ENCODE data around the gene ABHD15. TPM values are rescaled to one million over a fixed set of nuclear protein-coding genes. Genes with fewer than 3 reads are reported as not detected.

The ABHD15 gene
- polyA plus RNA-seq, 3 donors = 3.1 to 4.6 (median 3.6) TPM

GRCh38 chr17:29557739-29558116 is 9.1 kb downstream of the ABHD15 start:
- intact Hi-C loops (cut with micrococcal nuclease) = no loop called here
- Mint-ChIP-seq H3K27me3 (ENCODE audit: low read depth in 3 of 3) (no peaks in the 10 kb centered on the region), H3K9me3 (no peaks in the 10 kb centered on the region), H3K36me3 (peaks cover 8% of the 10 kb centered on the region in 2 donors), H3K4me1 (peaks cover 38% of the 10 kb centered on the region), H3K4me3 (no peak overlapping the region), H3K27ac (no peak overlapping the region)
- no peaks in the 10 kb centered on the region for H3K27me3 ChIP-seq (ENCODE audit: control insufficient read depth in 2 of 2, insufficient read depth in 2 of 2, low read length in 2 of 2)
- peaks cover 8% of the 10 kb centered on the region for H3K79me2 ChIP-seq (ENCODE audit: insufficient read depth, low read length)
- no peak overlapping the region for H3K9ac ChIP-seq (ENCODE audit: insufficient read depth, low read length, poor library complexity, severe bottlenecking)
- no peak for DNase-seq
- H3K36me3 ChIP-seq (replicated peaks in 1 of 2; ENCODE audit: control insufficient read depth in 1 of 2, insufficient read depth in 2 of 2, low read length in 2 of 2) = no peaks in the 10 kb centered on the region
- no peaks in the 10 kb centered on the region for H4K20me1 ChIP-seq (ENCODE audit: insufficient read depth, low read length)
- no peaks in the 10 kb centered on the region for H3K9me3 ChIP-seq (replicated peaks in 1 of 2; ENCODE audit: control insufficient read depth in 1 of 2, insufficient read depth in 1 of 2, low read length in 2 of 2)
- H3K4me1 ChIP-seq (ENCODE audit: control insufficient read depth in 1 of 2, insufficient read depth in 2 of 2, low read length in 2 of 2) = peaks cover 32 to 35% of the 10 kb centered on the region in 2 donors
- H3K4me3 ChIP-seq (replicated peaks in 1 of 3; ENCODE audit: low read depth in 2 of 3, low read length in 3 of 3) = no peak overlapping the region
- no peak overlapping the region for H3K4me2 ChIP-seq (replicated peaks; ENCODE audit: extremely low read depth, low read length, poor library complexity, severe bottlenecking)
- no peak overlapping the region for H3K27ac ChIP-seq (ENCODE audit: low read depth in 1 of 2, low read length in 2 of 2)
- H2AFZ ChIP-seq (ENCODE audit: insufficient read depth, low read depth, low read length, poor library complexity, severe bottlenecking) = no peak overlapping the region
- no peak for TF ChIP-seq CTCF (IDR thresholded peaks at IDR 0.05)

- no peaks in the 10 kb centered on the region for H3K9me3 Mint-ChIP-seq
- H3K9me3 ChIP-seq (replicated peaks in 1 of 2; ENCODE audit: control insufficient read depth in 1 of 2, insufficient read depth in 1 of 2, low read length in 2 of 2) = no peaks in the 10 kb centered on the region
- no peak for TF ChIP-seq CTCF (IDR thresholded peaks at IDR 0.05)
- no peak overlapping the region for H3K9ac ChIP-seq (ENCODE audit: insufficient read depth, low read length, poor library complexity, severe bottlenecking)
- H3K4me1 ChIP-seq (ENCODE audit: control insufficient read depth in 1 of 2, insufficient read depth in 2 of 2, low read length in 2 of 2) = peaks cover 27 to 30% of the 10 kb centered on the region in 2 donors
- H3K4me1 Mint-ChIP-seq = peaks cover 33% of the 10 kb centered on the region
- H3K27ac ChIP-seq (ENCODE audit: low read depth in 1 of 2, low read length in 2 of 2) = no peak overlapping the region
- no peak overlapping the region for H3K4me3 ChIP-seq (replicated peaks in 1 of 3; ENCODE audit: low read depth in 2 of 3, low read length in 3 of 3)
- no peaks in the 10 kb centered on the region for H3K36me3 ChIP-seq (replicated peaks in 1 of 2; ENCODE audit: control insufficient read depth in 1 of 2, insufficient read depth in 2 of 2, low read length in 2 of 2)
- H3K36me3 Mint-ChIP-seq = peaks cover 3 to 5% of the 10 kb centered on the region in 2 donors
- no peak overlapping the region for H3K4me3 Mint-ChIP-seq
- peaks cover 5% of the 10 kb centered on the region for H3K79me2 ChIP-seq (ENCODE audit: insufficient read depth, low read length)
- no peaks in the 10 kb centered on the region for H4K20me1 ChIP-seq (ENCODE audit: insufficient read depth, low read length)
- no peak overlapping the region for H2AFZ ChIP-seq (ENCODE audit: insufficient read depth, low read depth, low read length, poor library complexity, severe bottlenecking)
- no peaks in the 10 kb centered on the region for H3K27me3 ChIP-seq (ENCODE audit: control insufficient read depth in 2 of 2, insufficient read depth in 2 of 2, low read length in 2 of 2)
- no peaks in the 10 kb centered on the region for H3K27me3 Mint-ChIP-seq (ENCODE audit: low read depth in 3 of 3)
- no peak overlapping the region for H3K27ac Mint-ChIP-seq
- WGBS (ENCODE audit: insufficient coverage) = no CpG with 5 or more reads among the region's 1 CpG
- H3K4me2 ChIP-seq (replicated peaks; ENCODE audit: extremely low read depth, low read length, poor library complexity, severe bottlenecking) = no peak overlapping the region
- no peak for DNase-seq
- intact Hi-C loops (cut with micrococcal nuclease) = no loop called here
Observed at GRCh38 chr17:29557085-29557738, 9.6 kb downstream of the ABHD15 start.
